NCI-H446 (cell line): Measurements from ENCODE around the gene NBAS.
"Not testable (repeated sequence)": the region's sequence is repeated elsewhere in the genome, so short reads cannot be mapped to it uniquely, and the experiment has no call there.

ENCODE experiments used
- DNase-seq, 2 experiments: peaks; one replicate each; lab custom pipeline; 2025; lab: John Stamatoyannopoulos, UW

NBAS gene

DNA sequence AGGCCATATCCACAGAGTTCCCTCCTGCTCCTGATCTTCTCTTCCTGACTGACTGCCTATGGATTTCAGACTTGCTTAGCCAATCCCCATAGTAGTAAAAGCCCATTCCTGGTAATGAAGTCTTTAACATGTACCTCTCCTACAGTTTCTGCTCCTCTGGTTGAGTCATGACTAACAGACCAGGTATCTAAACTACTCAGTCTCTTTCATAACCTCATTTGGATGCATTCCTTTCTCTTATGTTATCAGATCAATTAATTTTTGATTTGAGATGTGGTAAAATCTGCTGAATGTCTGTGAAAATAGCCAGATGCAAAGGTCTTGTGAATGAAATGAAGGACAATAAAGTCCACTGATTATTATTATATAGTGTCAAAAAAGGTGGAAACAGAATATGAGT, 198.0 kb downstream of the NBAS start:
- no peak for DNase-seq

DNA sequence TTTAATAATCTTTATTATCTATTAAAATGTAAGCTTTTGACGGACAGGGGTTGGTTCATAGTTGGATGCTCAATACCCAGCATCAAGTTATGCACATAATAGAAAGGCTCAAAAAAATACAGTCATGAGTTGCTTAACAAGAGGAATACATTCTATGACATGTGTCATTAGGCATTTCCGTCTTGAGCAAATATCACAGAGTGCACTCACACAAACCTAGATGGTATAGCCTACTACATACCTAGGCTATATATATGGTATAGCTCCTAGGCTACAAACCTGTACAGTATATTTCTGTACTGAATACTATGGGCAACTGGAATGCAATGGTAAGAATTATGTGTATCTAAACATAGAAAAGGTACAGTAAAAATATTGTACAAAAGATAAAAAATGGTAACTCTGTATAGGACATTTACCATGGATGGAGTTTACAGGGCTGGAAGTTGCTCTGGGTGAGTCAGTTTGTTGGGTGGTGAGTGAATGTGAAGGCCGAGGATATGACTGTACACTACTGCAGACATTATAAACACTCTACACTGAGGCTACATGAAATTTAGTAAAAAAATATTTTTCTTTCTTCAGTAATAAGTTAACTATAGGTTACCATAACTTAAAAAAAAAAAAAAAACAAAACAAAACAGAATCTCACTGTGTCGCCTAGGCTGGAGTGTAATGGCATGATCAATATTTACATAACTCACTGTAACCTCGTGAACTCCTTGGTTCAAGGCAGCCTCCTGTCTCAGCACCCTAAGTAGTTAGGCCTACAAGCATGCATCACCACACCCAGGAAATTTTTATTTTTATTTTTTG, 201.2 kb downstream of the NBAS start:
- no peak for DNase-seq

DNA sequence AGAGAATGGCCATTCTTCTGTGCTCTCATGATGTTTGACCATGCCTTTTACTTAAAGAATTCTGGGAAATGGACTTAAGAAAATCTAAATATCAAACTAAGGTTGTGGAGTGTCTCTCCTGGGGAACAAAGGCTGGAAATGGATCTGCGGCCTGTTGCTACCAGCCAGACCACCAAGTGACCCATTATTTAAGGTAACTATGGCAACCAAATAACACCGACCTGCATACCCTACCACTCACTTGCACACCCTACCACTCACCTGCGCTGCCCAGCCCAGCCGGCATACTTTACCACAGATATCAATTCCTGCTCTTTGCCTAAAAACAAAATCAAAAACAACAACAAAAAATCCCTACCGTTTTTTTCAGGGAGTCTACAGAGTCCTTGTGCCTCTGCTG, 203.2 kb downstream of the NBAS start:
- no peak for DNase-seq

DNA sequence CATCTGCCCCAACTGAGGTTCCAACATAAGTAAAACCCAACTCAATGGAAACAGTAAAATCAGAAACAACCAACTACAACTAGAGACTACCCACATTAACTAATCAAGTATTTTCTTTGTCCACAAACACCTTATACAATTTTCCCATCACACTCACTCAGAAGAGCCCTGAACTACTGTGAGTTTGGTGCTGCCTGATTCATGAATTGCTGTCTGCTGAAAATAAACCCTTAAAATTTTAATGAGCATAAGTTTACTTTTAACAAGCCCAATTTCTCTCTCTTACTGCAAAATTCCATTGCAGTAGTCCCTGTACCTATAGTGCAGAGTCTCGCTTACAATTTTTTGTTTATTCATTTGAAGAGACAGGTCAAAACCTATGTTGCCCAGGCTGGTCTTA, 203.9 kb downstream of the NBAS start:
- DNase-seq: no peak

DNA sequence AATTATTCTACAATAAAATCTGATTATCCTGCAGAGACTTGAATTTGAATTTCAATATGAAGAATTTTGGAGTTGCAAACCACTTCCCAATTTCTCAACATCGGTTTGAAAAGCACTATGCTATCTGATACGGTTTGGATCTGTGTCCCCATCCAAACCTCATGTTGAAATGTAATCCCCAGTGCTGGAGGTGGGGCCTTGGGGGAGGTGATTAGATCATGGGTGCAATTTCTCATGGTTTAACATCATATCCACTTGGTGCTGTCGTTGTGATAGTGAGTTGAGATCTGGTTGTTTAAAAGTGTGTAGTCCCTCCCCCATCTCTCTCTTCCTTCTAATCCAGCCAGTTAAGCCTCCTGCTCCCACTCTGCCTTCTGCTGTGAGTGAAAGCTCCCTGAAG, 205.7 kb downstream of the NBAS start:
- DNase-seq: no peak

DNA sequence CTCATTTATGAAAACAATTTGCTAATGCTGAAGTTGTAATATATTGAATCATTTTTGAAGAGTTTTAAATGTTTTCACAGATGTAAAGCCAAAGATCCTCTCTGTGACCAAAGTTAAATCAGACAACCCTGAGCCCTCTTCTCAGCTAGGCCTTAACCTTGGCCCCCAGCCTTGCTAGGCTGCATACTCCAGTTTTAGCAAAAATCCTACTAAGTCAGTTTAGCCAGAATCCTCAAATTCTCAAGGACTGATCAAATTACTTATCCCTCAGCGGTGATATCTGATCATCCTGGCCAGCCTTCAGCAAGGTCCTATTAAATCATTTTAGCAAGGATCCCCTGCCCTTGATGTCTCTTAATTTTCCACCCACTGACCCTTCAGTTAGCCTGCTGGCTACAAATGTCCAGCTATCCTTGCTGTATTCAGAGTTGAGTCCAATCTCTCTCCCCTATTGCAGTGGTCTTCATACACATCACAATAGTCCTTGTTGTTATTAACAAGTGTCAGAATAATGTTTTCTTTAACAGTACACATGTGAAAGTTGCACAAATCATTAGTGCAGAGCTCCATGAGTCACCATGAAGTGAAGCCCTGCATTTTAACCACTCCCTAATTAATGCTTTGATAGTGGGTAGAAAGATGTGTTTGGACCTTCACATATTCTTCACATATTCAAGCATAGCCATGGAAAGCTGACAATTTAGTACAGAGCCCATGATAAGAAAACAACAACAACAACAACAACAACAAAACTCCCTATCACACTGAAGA, 206.4 kb downstream of the NBAS start:
- no peak for DNase-seq

DNA sequence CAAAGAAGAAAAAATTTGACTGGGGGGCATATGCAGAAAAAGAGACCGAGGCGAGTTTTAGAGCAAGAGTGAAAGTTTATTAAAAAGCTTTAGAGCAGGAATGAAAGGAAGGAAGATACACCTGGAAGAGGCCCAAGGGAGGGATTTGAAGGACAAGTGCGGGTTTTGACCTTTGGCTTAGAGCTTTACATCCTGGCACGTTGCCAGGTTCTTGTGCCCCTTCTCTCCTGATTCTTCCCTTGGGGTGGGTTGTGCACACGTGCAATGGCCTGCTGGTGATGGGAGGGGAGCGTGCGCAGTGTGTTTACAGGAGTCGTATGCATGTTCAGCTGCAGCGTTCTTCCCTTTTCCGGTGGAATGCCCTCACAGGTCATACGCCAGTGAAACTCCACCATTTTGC, 208.8 kb downstream of the NBAS start:
- DNase-seq: no peak

DNA sequence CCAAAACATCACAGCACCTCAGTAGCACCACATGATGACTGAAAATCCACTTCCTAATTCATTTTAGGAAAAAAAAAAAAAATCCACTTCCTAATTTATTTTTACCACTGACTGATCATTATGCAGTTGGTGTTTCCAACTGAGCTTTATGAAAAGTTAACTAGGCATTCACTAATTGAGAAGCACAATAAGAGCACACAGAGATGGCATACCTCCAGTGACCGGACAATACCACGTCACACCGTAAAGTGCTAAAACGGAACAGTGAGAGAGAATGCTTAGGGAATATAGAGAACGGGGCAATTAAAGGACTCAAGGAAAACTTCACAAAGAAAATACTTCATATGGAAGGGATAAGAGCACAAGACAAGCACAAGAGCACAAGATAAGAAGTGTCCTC, 212.5 kb downstream of the NBAS start:
- no peak for DNase-seq

DNA sequence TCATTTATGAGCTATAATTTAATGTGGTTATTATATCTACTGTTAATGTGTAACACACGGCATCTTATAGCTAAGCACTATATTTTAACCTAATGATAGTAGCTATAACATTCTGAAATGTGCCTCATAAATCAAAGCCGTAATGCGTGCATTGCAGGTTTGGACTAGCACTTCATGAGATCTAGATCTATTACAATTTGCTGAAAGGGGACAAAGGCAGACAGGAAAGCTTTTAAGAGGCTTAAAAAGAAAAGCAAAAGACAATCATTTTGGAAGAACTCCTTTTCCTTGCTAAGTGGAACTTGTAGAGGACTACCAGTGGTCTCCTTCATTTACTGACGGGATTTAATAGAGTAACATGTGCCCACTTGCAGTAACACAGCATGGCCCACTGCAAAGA, 213.1 kb downstream of the NBAS start:
- no peak for DNase-seq

DNA sequence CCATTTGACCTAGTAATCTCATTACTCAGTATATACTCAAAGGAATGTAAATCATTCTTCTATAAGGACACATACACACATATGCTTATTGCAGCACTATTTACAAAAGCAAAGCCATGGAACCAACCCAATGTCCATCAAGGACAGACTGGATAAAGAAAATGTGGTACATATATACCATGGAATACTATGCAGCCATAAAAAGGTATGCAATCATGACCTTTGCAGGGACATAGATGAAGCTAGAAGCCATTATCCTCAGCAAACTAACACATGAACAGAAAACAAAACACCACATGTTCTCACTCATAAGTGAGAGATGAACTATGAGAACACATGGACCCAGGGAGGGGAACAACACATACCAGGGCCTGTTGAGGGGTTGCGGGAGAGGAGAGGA, 214.5 kb downstream of the NBAS start:
- no peak for DNase-seq

DNA sequence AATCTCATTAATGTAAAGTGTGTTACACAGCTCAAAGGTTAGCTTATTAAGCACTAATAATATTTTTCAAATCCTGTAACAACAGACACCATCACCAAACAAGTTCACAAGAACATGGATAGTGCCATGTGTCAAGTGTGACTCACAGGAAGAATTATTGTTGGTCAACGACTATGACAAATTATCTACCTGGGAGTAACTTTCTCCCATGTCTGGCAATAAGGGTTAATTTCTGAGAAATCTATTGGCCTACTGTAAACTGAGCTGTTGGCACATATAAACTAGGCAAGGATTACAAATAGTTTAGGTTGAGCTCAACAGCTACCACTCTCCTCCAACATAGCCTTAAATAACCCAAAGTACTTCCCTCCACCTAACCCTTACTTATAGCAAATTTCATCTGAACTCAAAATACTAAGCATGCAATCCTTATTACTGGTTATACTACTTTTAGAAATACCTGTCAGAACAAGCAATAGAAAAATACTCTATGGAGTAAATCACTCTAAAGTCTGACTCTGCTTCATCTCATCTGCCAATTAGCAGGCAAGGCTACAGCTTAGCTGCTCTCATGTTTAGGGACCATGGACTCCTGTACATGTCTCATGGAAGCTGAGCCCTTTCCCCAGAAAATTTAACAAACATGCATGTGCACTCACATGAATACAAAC, 223.0 kb downstream of the NBAS start:
- DNase-seq: no peak

DNA sequence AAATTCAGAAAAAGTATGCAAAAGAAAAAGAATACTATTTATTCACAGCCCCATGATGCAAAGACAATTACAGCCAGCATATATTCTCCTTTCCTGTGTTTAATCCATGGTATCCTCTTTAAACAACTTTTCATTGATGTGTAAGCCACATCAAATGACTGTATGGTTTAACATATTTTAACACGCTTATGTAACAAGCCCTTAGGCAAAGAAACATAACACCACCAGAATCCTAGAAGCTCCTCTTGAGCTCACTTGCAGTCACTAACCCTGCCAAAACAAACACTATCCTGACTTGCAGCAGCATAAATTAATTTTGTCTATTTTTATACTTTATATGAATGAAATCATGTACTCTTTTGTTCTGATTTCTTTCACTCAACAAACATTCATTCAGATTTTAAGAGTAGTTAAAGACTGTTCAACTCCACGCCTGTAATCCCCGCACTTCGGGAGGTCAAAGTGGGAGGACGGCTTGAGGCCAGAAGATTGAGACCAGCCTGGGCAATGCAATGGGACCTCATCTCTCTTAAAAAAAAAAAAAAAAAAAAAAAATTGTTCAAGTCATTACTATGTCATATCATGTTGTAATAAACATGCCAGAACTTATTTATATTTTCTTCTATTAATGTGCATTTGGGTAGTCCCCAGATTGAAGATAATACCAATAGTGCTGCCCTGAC, 226.3 kb downstream of the NBAS start:
- DNase-seq: peak; percentile 1 to 40

DNA sequence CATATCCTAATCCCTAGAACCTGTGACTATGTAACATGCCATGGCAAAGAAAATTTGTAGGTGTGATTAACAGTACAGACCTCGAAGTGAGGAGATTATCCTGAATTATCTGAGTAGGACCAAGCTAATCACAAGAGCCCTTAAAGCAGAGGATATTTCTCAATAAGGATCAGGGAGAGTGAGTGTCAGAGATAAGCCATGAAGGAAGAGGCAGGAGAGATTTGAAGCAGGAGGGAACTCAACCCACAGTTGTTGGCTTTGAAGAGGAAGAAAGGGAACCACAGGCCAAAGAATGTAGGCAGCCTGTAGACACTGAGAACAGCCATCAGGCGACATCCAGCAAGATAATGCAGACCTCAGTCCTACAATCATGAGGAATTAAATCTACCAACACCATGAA, 229.3 kb downstream of the NBAS start:
- DNase-seq: no peak

DNA sequence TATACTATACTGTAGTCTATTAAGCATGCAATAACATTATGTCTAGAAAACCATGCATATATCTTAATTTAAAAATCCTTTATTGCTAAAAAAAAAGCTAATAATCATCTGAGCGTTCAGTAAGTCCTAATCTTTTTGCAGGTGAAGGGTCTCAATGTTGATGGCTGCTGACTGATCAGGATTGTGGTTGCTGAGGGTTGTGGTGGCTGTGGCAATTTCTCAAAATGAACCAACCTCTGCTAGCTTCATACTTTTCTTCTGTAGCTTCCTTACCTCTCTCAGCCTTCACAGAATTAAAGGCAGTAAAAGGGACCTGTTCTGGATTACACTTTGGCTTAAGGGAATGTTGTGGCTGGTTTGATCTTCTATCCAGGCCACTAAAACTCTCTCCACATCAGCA, 235.8 kb downstream of the NBAS start:
- no peak for DNase-seq

DNA sequence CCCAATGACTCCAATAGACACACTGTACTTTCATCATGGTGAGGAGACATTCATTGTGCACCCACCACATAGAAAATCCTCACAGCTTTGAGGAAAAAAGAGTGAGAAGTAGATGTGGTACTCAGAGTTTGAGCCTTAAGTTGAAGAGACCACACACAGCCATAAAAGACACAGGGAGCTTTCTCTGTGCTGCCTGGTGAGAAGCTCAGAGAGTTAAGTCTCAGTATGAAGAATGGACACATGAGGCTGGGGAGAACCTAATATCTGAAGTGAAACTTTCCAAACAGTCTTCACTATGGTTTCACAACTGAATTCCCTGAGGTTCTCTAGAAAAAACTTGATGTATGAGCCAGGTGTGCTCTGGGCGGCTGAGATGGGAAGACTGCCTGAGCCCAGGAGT, 237.9 kb downstream of the NBAS start:
- no peak for DNase-seq

DNA sequence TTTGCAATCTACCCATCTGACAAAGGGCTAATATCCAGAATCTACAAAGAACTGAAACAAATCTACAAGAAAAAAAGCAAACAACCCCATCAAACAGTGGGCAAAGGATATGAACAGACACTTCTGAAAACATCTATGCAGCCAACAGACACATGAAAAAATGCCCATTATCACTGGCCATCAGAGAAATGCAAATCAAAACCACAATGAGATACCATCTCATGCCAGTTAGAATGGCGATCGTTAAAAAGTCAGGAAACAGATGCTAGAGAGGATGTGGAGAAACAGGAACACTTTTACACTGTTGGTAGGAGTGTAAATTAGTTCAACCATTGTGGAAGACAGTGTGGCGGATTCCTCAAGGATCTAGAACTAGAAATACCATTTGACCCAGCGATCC, 239.7 kb downstream of the NBAS start:
- not testable (repeated sequence) for DNase-seq

DNA sequence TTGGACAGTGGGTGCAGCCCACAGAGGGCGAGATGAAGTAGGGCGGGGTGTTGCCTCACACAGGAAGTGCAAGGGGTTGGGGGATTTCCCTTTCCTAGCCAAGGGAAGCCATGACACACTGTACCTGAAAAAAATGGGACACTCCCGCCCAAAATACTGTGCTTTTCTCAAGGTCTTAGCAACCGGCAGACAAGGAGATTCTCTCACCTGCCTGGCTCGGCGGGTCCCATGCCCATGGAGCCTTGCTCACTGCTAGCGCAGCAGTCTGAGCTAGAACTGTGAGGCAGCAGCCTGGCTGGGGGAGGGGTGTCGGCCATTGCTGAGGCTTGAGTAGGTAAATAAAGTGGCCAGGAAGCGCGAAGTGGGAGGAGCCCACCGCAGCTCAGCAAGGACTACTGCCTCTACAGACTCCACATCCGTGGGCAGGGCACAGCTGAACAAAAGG, 244.7 kb downstream of the NBAS start:
- no peak for DNase-seq

DNA sequence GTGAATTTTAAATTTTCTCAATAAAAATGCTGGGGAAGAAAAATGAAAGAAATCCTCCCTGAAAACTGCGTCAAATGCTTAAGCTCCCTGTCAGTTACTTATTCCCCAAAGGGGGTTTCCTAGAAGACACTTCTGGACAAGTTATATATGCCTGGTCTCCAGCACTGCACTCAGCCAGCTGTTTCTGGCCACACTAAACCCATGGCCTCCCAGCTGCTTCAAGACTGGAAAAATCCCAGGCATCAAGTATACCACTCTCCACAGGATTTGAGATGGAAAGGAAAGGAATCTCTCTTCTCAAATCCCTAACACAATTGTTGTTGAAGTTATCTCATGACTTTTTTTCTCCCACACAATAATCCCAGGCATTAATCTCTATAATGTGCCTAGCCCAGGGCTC, 245.7 kb downstream of the NBAS start:
- no peak for DNase-seq

DNA sequence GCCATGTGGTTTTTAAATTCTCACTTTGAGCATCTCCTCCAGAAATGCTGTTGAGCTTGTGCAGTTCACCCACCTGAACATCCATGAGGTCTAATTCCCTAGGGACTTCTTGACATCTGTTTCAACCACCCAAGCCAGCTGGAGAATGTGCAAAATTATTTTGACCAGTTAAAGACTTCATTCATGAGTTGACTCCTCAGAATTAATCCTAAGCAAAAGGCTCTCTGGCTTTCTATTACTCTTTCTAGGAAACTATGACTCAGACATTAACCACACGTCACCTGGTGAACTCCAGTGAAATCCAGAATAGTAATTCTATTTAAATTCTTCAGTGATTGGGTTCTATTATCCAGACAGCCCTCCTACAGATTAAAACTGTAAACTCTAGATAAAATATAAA, 247.5 kb downstream of the NBAS start:
- no peak for DNase-seq

DNA sequence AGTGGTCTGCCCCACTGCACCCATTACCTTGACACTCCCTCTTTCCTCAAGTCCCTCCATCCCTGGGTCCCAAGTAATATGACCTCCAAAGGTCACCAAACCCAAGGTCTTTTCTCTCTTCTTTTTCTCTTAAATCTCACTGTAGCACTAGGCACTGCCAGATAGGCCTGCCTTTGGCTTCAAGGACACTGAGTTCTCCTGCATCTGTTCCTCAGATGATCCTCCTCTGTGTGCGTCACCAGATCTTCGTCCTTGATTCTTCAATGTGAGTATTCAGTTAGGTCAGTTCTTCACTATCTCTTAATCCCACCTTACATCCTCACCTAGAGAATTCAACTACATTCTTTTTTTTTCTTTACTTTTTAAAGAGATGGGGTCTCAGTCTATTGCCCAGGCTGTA, 249.2 kb downstream of the NBAS start:
- no peak for DNase-seq

DNA sequence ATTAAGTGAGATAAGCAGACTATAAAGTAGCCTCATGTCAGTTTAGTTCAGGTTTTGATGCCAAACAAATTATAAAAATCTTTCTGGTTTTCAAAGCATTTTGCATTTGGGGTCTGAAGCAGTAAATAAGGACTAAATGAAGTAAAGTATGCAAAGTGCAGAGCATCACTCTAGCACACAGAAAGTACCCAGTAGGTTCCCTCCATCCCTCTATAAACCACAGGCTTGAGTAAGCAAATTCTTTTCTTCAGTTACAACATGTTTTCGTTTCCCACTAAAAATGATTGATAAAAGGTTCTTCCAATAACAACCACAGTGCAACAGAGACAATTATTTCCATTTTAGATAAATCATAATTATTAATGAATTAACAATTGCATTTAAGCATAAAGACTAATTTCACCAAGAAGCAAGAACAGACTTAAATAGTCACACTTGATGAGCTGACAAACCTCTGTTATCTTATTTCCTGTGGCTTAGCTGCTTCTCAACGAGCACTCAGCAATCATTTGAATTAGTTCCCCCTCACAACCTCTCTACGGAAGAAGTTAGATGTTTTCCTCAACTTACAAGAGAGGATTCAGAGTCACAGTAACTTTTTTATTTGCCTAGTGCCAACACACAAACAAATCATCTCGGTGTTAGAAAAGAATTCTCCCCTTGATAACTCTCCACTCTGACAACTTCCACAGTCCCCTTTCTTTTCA, 249.8 kb downstream of the NBAS start:
- no peak for DNase-seq

DNA sequence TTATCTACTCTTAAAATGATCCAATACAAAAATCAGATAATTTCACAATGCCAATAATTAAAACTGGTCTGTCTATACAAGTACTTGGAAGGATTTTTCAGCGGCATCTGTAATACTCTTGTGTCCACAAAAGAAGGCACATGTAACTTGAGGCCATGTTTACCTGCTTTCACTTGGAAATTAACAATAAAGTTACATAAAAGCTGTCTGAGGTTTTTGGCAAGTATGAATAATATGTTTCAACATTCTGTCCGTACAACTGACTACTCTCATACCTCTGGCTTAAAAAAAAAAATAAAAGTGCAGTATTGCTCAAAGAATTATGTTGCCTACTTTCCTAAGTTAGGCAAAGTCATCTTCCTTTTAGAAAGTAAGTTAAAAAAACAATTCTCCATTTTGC, 253.6 kb downstream of the NBAS start:
- no peak for DNase-seq
